SKM-1 (cell line): ENCODE data around the gene KLF1.
A peak's percentile ranks its signal among the peaks of the same experiment; 100 is the strongest.
"Not testable (repeated sequence)": the region's sequence is repeated elsewhere in the genome, so short reads cannot be mapped to it uniquely, and the experiment has no call there.

Source experiments
- DNase-seq: peaks from one replicate; lab custom pipeline; 2025; ENCODE audit not compliant: unreplicated experiment; lab: John Stamatoyannopoulos, UW

The KLF1 gene

DNA sequence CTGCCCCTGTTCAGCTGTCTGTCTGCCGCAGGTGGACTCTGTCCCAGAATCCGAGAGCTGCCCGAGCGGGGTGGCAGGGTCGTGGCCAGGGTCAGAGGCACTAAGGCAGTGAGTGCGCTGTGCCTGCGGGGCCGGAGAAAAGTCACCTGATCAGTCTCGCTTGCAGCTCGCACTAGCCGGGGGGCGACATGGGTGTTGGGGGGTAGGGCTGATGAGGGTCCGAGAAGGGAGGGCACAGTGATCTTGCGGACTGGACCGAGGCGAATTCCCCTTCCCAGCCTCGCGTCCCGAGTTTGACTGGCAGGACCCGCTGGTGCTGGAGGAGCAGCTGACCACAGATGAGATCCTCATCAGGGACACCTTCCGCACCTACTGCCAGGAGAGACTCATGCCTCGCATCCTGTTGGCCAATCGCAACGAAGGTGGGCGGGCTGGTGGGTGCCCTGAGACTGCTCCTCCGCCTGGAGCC lies 4.6 kb upstream of the KLF1 start:
- DNase-seq, result no peak

DNA sequence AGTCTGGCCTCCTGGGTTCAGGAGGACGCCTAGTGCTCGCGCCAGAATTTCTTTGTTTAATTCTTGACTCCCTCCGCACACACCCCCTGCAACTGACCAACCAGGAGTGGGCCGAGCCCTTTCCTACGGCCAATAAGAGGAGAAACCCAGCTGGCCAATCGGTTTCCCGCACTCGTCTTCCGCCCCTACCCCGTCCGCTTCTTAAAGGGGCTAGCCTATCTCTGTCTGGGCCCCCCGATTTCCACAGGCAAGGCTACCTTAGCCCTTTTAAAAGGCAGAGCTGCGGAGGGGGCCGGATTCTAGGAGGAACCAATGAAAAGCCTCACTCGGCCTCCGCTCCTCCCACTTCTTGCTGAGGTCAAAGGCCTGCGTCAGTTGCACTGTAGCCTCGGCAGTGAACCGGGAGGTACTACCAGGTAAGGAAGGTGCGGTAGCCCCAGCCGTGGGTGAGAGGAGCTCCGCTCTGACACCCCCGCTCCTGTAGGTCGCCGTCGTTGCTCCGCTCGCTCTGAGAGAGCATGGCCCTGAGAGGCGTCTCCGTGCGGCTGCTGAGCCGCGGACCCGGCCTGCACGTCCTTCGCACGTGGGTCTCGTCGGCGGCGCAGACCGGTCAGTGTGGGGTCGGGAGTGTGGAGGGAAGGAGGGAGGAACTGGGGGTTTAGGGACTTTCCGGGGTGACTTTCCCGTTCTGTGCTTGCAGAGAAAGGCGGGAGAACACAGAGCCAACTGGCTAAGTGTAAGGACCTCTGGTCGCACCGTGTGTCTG lies 4.0 kb upstream of the KLF1 start, which contains the start of gene GCDH:
GCDH (plus strand) TSS at position 374 of the 766 bp plus-strand sequence; CDS start at position 519, 145 bp downstream.
- peak; percentile 98 for DNase-seq

DNA sequence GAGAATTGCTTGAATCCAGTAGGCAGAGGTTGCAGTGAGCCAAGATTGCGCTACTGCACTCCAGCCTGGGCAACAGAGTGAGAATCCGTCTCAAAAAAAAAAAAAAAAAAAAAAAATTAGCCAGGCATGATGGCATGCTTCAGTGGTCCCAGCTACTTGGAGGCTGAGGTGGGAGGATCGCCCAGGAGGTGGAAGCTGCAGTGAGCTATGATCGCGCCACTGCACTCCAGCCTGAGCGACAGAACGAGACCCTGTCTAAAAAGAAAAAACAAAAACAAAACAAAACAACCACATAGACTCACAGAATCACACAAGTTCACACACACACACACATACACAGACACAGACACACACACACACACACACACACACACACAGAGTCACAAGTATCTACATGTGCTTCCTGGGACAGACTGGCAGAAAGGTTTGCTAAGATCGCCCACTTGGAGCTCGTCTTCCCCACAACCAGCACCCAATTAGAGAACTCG lies 3.3 kb upstream of the KLF1 start:
- not testable (repeated sequence) for DNase-seq

- DNase-seq, result no peak
Observed at GRCh38 chr19:12888006-12888603, 1.1 kb upstream of the KLF1 start.

- no peak for DNase-seq
Observed at GRCh38 chr19:12886651-12886968, 391 bp downstream of the KLF1 start.

- DNase-seq, result no peak
Observed at GRCh38 chr19:12885749-12886650, 1.0 kb downstream of the KLF1 start.

DNA sequence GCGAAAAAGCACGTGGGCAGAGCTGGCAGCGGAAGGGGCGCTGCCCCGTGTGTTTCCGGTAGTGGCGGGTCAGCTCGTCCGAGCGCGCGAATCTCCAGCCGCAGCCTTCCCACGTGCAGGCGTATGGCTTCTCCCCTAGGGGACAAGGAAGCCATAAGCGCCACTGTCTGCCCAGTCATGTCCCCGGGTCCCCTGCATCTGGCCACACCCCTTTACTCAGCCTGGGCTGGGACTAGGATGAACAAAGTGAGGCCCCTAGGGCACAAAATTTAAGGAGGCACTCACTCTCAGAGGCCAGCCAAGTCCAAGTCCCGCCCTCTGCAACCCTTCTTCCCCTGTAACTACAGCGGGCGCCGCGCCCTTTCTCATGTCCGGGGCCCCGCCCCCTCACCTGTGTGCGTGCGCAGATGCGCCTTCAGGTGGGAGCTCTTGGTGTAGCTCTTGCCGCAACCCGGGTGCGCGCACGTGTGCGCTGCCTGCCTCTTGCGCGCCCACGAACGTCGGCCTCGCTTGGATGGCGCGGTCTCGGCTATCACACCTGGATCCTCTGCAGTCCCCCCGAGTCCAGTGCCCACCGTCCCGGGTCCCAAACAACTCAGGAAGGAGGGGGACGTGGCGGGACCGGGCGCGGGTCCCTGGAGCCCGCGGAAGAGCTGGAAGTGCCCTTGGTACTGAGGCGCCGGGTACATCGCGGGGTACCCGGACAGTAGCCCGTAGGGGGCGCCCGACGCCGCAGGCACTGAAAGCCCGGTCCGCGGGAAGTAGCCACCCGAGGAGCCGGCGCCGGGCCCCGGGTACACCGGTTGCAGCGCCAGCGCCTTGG lies 1.9 kb downstream of the KLF1 start:
- no peak for DNase-seq

- DNase-seq, result no peak
Observed at GRCh38 chr19:12884627-12884925, 2.4 kb downstream of the KLF1 start.

DNA sequence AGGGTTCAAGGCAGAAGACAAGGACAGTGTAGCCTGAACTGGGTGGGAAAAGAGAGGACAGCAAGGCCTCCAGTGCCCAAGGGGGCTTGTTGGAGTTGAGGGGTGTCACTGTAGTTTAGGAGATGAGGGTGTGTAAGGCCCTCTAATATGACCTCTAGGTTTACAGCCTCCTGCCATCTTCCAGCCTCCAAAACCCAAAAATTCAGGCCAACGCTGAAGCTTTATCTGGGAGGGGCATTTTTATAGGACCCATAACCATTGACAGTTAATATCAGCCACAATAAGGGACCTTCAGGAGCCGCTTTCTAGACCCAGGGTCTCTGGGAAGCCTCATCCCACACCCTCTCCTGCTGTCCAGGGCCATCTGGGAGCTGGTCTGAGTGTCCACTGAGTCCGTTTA lies 2.8 kb downstream of the KLF1 start:
- no peak for DNase-seq

- no peak for DNase-seq
Observed at GRCh38 chr19:12882589-12882988, 4.4 kb downstream of the KLF1 start.

GRCh38 chr19:12881172-12881808 lies 5.7 kb downstream of the KLF1 start, which contains the start of gene DNASE2:
Gene DNASE2 (minus strand): TSS chr19:12881449. CDS start chr19:12881375, 74 bp downstream.
- DNase-seq, result peak; percentile 91

DNA sequence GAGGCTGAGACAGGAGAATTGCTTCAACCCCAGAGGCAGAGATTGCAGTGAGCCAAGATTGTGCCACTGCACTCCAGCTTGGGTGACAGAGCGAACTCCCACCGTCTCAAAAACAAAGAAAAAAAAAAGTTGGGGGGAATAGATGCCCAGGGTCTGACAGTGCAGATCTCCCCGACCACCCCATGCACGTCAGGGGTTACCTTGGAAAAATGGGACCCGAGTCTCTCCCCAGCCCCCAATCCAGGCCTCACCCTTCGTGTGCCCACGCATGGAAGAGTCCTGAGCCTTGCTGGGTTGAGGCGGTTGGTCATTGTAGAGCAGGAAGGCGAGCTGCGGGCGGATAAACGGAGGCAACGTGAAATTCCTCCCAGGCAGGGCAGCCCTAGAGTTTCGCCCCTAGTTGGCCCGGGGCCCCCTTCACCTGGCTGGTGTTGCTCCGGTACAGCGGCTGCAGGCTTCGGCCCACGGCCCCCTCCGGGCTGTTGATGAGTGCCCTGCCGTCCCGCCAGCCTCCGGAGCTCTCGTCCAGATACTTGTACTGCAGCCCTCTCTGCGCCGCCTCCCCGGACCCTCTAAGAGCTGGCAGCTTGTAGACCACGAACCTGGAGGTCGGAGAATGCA lies 6.3 kb downstream of the KLF1 start:
- no peak for DNase-seq

DNA sequence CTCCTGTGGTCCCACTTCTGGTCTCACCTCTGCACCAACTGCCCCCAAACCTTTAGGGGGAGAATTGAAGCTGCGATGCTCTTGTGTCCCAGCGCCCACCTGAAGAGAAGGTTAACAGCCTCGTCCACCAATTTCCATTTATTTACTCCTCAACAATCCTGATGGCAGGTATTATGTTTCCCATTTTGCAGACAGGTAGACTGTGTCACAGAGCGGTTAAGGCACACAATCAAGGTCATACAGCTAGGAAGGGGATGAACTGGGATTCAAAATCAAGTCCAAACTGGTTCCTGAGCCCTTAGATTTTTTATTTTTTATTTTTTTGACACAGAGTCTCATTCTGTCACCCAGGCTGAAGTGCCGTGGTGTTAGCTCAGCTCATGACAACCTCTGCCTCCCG lies 11.9 kb downstream of the KLF1 start:
- DNase-seq, result no peak

- DNase-seq, result no peak
Observed at GRCh38 chr19:12873891-12874745, 12.9 kb downstream of the KLF1 start.

DNA sequence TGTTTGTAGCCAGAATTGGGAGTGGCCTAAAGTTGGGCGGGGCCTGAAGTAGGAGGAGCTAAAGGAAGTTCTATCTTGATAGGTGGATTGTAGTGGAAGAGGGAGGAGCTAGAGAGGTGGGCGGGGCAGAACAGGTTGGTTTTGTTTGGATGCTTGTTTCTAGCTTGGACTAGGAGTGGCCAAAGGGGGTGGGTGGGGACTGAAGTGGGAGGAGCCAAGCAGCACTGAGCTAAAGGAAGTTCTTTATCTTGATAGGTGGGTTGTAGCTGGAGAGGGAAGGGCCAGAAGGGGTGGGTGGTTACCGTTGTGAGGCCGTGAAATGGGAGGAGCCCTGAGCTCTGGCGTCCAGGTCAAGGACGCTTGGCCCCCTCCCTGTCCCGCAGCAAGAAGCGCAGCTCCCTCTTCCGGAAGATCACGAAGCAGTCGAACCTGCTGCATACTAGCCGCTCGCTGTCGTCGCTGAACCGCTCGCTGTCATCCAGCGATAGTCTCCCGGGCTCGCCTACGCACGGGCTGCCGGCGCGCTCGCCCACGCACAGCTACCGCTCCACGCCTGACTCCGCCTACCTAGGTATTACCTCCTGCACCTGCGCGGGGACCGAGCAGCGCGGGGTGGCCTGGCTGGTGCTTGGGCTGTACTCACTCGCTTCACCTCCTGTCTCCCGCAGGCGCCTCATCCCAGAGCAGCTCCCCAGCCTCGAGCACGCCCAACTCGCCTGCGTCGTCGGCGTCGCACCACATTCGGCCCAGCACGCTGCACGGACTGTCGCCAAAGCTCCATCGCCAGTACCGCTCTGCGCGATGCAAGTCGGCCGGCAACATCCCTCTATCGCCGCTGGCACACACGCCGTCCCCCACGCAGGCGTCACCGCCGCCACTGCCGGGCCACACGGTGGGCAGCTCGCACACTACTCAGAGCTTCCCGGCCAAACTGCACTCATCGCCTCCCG lies 13.8 kb downstream of the KLF1 start:
- DNase-seq, result peak; percentile 9

- DNase-seq, result no peak
Observed at GRCh38 chr19:12872255-12872654, 14.7 kb downstream of the KLF1 start.

GRCh38 chr19:12871681-12872080 lies 15.3 kb downstream of the KLF1 start:
- DNase-seq, result no peak
